ENCODE data around the gene CLDN19. TPM values are rescaled to one million over a fixed set of nuclear protein-coding genes. Genes with fewer than 3 reads are reported as not detected.
A peak's percentile ranks its signal among the peaks of the same experiment; 100 is the strongest.

Gene CLDN19
- total RNA-seq, 6 experiments from 2014 or later = not detected

GRCh38 chr1:42746436-42747105 lies 6.5 kb upstream of the CLDN19 start:
- H3K4me3 Mint-ChIP-seq = no peak overlapping the region
- H3K9me3 Mint-ChIP-seq = no peaks in the 10 kb centered on the region
- H3K36me3 Mint-ChIP-seq (ENCODE audit: low read depth) = peaks cover 17% of the 10 kb centered on the region
- H3K27ac Mint-ChIP-seq = no peak overlapping the region
- peaks cover 2% of the 10 kb centered on the region for H3K27me3 Mint-ChIP-seq (ENCODE audit: insufficient read depth)
- peaks cover 17% of the 10 kb centered on the region for H3K4me1 Mint-ChIP-seq (ENCODE audit: low read depth)
- no peak for DNase-seq
- TF ChIP-seq CTCF (IDR thresholded peaks at IDR 0.05) = no peak

- H3K27me3 Mint-ChIP-seq (ENCODE audit: insufficient read depth) = peaks cover 2% of the 10 kb centered on the region
- no peak for DNase-seq
Measured at GRCh38 chr1:42745851-42746250, 5.8 kb upstream of the CLDN19 start.

GRCh38 chr1:42744148-42744413 lies 4.0 kb upstream of the CLDN19 start:
- Mint-ChIP-seq H3K36me3 (ENCODE audit: low read depth) (peaks cover 1% of the 10 kb centered on the region; the same call in 1 of the 2 replicates), H3K9me3 (no peaks in the 10 kb centered on the region), H3K27me3 (ENCODE audit: insufficient read depth) (peaks cover 2% of the 10 kb centered on the region), H3K4me1 (ENCODE audit: low read depth) (peaks cover 17% of the 10 kb centered on the region), H3K27ac (no peak overlapping the region), H3K4me3 (no peak overlapping the region)
- TF ChIP-seq CTCF (IDR thresholded peaks at IDR 0.05) = no peak
- no peak for DNase-seq

More at GRCh38 chr1:42745851-42746250, 5.8 kb upstream of the CLDN19 start:
- TF ChIP-seq CTCF (IDR thresholded peaks at IDR 0.05) = no peak
- H3K27ac Mint-ChIP-seq = no peak overlapping the region
- no peaks in the 10 kb centered on the region for H3K9me3 Mint-ChIP-seq
- H3K4me1 Mint-ChIP-seq (ENCODE audit: low read depth) = peaks cover 17% of the 10 kb centered on the region
- peaks cover 14% of the 10 kb centered on the region for H3K36me3 Mint-ChIP-seq (ENCODE audit: low read depth)
- no peak overlapping the region for H3K4me3 Mint-ChIP-seq

GRCh38 chr1:42743317-42744147 lies 3.5 kb upstream of the CLDN19 start:
- H3K4me3 Mint-ChIP-seq = no peak overlapping the region
- H3K36me3 Mint-ChIP-seq (ENCODE audit: low read depth) = no peaks in the 10 kb centered on the region; the same call in 1 of the 2 replicates
- peaks cover 17% of the 10 kb centered on the region for H3K4me1 Mint-ChIP-seq (ENCODE audit: low read depth)
- peak; percentile 41 for DNase-seq
- TF ChIP-seq CTCF (IDR thresholded peaks at IDR 0.05) = no peak
- peak overlapping the region; percentile 4; the same call in 1 of the 2 replicates for H3K27ac Mint-ChIP-seq
- H3K9me3 Mint-ChIP-seq = no peaks in the 10 kb centered on the region
- H3K27me3 Mint-ChIP-seq (ENCODE audit: insufficient read depth) = peaks cover 4% of the 10 kb centered on the region

GRCh38 chr1:42742617-42743316 lies 2.7 kb upstream of the CLDN19 start:
- TF ChIP-seq CTCF (IDR thresholded peaks at IDR 0.05) = no peak
- Mint-ChIP-seq H3K27me3 (ENCODE audit: insufficient read depth) (peaks cover 4% of the 10 kb centered on the region), H3K36me3 (ENCODE audit: low read depth) (no peaks in the 10 kb centered on the region; the same call in 1 of the 2 replicates), H3K27ac (peak overlapping the region; percentile 4; the same call in 1 of the 2 replicates), H3K9me3 (no peaks in the 10 kb centered on the region), H3K4me3 (no peak overlapping the region), H3K4me1 (ENCODE audit: low read depth) (peaks cover 17% of the 10 kb centered on the region)
- no peak for DNase-seq

All from HFFc6 (cell line).